Measurements from ENCODE around the gene PALM3.

PALM3 gene

DNA sequence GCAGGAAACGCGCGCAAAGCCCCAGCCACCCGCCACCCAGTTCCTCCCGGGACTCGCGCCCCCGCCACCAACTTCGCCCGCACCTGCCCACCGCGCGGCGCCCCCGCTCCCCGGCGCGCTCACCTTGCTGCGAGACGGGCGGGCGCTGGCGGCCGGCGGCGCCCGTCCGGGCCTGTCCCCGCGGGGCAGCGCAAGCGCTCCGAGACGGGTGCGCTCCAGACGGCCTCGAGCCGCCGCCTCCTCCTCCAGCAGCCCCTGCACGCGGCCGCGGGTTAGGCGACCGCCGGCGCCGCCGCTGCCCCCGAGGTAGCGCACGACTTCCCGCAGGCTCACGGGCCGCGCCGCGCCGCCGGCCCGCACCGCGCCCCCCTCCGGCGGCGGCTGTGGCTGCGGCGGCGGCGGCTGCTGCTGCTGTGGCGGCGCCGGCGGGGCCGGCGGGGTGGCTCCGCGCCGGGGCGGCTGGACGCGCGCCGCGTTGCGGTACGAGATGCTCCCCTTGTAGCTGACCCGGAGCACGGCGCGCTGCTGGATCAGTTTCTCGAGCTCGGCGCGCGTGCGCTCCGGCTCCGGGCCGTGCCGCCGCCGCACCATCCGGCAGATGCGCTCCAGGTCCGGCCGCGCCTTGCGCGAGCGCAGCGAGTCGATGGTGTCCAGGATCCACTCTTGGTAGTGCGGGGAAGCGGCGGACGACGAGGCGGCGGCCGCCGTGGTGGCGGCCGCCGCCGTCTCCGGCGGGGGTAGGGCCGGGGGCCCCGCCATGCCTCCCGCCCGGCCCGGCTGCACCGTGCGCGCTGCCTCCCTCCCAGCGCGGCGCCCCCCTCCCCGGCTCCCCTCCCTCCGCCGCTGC lies 28.0 kb upstream of the PALM3 start:
- DNase-seq = peak; percentile 54

DNA sequence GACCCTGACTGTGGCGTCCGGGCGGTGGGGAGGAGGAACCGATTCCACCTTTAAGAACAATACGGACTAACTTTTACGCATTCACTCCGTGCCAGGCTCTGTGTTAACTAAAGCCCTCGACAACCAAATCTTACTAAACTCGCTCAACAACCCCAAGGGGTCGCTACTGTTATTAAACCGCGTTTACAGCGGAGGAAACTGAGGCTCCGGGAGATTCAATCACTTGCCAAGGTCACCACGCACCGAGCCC lies 27.5 kb upstream of the PALM3 start:
- no peak for DNase-seq

DNA sequence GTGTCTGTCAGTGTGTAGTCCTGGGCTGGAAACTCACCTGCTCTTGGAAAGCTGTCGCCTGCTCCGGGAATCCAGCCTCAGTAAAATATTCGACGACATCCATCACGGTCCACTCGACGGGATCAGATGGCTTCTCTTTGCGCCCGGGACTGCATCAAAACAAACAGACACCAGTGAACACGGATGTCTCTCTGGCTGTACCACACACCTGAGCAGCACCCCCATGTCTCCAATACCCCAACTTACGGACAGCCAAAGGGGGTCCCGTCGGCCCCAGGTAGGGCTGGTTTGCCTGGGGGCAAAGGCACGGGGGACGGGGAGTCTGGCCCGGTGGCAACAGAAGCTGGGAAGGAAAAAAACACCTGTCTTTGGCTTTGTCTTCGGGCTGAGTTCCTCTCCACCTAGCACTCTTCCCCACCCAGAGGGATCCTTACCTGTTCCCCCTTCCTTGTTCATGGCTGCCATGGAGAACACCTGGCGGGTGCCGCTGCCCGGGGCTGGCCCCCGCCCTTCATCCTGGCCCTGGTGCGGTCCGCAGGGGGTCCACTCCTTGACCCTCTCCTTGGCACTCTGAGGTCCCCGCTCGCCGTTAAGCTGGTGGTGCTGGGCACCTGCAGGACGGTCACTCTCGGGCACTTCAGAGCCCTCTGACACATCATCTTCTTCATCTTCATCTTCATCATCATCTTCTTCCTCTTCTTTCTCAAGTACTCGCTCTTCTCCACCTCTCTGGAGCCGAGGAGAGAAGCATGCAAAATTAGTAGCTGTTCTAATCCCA lies 26.9 kb upstream of the PALM3 start:
- no peak for DNase-seq

DNA sequence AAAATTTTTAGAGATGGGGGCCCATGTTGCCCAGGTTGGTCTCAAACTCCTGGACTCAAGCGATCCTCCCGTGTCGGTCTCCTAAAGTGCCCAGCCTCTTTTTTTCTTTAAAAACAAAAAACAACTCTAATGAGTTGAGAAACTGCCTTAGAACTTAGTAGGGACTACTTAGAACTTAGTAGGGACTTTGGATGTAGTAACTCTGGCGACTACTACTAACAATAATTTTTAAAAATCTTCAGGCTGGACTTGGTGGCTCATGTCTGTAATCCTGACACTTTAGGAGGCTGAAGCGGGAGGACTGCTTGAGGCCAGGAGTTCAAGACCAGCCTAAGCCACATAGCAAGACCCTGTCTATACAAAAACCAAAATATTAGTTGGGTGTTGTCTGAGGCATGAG lies 24.2 kb upstream of the PALM3 start:
- DNase-seq = no peak

DNA sequence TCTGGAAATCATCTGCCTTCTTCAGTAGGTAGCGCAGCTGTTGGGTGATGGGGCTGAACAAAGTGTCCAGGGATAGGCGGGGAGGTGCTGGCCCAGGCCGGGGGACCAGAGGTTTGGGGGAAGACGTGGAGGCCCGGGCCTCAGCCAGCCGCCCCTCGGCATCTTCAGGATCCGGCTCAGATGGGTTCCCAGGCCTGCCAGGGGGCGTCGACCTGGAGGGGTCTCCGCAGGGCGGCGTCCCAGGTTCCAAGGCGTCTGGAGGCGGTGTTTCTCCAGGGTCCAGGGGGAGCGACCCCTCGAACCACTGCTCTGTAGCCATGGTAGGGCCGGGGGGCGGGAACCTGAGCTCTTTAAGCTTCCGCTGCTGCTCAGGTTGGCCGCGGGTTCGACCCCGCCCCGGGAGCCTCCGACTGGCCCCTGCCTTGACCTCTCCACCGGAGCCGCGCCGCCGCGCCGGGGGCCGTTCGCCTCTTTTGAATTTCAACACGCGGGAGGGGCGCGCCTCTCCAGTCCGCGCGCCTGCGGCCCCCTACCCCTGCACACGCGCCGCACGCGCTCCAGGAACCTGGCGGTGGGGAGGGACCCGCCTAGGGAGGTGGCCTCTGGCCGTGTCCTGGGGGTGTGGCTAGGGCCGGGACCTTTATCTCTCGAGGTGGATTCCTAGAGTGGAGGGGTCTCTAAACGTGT lies 23.6 kb upstream of the PALM3 start, which contains the start of gene C19orf67:
Gene C19orf67 (minus strand): TSS at position 475 of the 687 bp plus-strand sequence. CDS start 156 bp downstream, at position 319.
- DNase-seq = no peak

DNA sequence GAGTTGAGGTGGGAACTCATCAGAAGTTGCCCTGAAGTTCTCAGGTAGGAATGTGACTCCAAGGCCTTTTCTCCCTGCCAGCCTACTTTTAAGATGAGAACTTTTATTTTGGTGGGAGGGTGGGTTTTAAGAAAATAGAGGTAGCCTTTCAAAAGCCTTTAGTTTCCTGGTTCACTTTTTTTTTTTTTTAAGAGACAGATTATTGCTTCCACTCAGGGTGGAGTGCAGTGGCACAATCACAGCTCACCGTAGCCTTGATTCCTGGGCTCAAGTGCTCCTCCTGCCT lies 20.7 kb upstream of the PALM3 start:
- DNase-seq = no peak

DNA sequence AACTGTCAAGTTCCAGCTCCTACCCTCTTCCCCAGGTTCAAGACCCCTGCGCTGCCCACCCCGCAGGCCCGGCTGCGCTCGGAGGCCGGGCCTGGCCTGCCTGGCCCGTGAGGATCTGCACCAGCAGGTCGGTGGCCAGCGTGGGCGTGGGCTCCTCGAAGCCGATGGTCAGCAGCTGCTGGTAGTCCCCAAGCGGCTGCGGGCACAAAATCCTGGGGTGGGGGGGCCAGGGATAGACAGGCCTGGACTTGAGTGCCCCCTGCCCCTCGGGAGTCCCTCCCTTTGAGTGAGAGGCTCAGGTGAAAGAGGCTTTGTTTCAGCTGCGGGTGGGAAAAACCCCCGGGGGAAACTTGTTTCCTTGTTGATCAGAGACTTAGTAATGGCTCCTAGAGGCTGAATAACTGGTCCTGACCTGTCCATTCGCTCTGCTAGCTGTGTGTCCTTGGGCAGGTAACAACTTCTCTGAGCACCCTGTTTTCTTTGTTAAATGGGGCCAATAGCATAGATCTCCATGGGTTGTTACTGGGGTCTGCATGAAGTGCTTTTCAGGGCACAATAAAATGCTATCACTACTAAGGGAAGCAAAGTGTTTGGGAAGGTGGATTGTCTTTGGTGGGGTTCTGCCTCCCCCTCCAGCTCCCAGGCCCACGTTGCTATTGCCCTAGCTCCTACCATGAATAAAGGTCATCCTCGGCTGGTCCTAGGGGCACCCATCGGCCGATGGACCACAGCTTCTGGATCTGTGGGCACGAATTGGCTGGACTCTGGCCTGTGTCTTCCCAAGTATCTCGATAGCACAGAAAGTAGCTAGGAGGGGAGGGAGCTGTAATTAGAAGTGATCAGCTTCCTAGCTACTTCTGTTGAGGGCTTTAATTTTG lies 20.2 kb upstream of the PALM3 start:
- DNase-seq = peak; percentile 40

DNA sequence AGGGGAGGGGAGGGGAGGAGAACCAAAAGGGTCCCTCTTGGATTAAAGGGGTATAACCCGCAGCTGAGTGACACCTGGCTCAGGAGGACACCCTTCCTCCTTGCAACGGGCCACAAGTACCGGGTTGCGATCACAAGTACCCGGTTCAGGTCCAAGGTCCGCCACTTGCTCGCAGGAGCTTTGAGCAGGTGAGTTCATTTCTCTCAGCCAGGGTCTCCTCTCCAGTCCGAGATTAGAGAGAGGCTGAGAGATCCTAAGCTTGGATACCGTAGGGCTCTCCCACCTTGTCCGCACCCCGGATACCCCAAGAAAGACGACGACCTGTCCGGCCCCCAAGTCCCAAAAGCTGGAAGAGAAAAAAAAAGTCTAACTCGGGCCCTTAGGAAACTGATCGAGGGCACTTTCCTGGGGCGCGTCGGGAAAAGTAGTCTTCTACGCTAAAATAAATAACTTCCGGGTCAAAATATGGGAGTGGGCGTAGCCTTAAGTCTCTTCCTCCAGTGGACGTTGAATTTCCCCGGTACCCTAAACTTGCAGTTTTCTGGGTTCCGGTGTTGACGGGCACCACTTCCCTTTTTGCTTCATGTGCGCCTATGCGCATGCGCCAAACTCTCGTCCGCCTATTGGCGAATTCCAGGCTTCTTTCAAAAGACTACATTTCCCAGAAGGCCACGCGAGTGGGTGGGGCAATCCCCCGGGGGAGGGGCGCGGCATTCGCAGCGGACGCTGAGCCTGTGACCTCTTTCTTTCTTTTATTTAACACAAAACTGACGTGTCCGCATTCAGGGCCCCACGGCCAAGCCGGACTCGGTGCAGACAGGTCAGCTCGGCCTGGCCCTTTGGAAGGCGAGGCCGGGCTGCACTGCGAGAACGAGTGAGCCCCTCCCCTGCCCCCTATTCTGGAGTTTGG lies 19.3 kb upstream of the PALM3 start:
- peak; percentile 99 for DNase-seq

DNA sequence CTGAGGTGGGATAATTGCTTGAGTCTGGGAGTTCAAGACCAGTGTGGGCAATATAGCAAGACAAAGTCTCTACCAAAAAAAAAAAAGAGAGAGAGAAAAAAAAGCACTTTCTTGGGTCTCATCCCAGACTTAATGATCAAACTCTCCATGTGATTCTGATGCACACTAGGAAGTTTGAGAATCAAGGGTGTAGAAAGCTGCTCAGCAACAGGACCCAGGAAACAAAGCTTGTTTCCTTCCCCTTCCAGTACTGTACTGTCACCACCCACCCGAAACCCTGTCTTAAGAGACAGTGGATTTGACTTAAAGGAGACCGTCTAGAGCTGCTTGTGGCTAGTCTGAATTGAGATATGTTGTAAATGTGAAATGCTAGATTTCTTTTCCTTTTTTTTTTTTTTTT lies 16.5 kb upstream of the PALM3 start:
- DNase-seq = no peak

DNA sequence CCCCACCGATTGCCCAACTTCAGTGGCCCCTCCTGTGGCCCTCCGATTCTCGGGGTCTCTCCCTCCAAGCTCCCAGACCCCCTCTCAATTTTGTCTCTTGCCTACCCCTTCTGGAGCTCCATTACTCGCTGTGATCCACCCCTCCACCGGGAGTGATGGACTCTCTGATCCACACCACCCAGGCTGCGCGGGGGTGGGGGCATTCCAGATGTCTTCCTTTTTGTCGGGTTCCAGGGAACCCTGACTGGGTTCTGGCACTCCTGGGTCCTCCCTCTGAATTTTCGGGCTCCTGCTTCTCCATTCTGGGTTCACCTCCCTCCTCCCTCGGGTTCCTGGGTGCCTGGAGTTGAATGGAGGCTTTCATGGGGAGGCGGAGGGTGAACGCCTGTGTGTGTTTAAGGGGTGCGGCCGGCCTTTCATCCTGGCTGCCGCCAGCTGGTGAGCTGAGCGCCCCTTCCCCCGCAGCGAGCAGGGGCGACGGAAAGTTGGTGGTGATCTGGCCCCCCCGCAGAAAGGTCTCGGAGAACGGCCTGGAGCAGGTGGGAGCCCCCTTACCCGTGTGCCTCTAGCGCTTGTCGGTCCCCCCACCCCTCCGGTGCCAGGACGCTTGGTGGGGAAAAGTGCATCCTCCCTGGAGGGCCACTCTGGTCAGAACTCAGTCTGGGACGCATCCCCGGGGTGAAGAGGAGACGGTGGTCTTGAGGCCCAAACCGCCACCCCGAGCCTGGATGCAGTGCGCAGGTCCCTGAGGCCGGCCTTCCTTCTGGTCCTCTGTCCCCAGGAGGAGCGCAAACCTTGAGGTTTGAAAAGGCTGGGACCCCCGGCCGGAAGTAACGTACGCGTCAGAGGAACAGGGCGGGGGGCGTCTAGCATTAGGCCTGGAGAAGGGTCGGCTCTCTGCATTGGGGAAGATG lies 12.3 kb upstream of the PALM3 start:
- no peak for DNase-seq

DNA sequence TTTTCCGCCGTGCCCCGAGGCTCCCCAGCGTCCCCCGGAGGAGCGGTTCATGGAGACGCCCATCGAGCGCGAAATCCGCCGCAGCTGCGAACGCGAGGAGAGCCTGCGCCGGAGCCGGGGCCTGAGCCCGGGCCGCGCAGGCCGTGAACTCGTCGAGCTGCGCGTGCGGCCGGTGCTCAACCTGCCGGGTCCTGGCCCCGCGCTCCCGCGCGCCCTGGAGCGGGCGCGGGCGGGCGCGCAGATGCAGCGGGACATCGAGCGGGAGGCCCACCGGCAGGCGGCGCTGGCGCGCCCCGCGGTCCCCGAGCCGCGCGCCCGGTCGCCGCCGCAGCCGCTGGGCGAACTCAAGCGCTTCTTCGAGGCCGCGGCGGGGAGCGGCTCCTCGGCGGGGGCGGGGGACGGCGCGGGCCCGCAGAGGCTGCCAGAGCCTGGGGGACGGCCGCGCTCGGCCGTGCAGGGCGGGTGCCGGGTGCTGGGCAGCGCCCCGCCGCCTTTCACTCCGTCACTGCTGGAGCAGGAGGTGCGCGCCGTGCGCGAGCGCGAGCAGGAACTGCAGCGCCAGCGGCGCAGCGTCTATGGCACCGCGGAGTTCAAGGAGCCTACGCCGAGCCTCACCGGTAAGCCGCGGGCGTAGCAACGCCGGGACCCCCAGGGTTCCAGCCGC lies 11.5 kb upstream of the PALM3 start:
- DNase-seq = peak; percentile 76

DNA sequence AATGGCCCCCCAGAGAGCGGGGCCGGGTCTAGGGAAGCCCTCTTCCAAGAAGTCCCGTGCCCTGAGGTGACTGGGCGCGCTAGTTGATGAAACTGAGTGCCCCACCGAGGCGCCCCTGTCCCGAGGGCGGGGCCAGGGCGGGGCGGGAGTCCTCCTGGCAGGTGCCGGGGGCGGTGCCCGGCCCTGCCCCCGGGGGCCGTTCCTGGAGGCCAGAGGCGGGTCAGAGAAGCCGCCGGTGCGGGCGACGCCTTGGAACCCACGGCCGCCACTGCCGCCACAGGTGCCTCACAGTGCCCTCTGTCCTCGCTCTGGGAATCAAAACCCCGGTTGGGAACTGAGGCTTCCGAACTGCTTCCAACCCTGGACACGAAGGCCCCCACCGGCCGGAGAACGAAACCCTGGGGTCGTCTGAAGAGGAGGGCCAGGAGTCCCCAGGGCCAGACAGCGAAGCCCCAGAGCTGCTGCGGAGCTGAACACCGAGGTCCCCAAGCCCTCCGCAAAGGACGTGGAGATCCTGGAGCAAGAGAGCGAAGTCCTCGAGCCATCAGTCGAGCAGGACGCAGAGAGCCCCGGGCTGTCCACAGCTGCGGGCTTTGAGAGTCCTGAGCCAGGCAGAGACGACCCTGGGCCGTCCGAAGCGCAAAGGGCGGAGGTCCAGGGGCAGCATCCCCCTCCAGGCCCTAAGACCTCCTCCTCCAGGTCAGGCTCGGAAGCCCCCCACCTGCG lies 10.8 kb upstream of the PALM3 start, which contains the start of gene MISP3:
Gene MISP3 (plus strand): TSS at position 252 of the 726 bp plus-strand sequence. CDS start 524 bp downstream, outside the sequence.
- peak; percentile 40 for DNase-seq

DNA sequence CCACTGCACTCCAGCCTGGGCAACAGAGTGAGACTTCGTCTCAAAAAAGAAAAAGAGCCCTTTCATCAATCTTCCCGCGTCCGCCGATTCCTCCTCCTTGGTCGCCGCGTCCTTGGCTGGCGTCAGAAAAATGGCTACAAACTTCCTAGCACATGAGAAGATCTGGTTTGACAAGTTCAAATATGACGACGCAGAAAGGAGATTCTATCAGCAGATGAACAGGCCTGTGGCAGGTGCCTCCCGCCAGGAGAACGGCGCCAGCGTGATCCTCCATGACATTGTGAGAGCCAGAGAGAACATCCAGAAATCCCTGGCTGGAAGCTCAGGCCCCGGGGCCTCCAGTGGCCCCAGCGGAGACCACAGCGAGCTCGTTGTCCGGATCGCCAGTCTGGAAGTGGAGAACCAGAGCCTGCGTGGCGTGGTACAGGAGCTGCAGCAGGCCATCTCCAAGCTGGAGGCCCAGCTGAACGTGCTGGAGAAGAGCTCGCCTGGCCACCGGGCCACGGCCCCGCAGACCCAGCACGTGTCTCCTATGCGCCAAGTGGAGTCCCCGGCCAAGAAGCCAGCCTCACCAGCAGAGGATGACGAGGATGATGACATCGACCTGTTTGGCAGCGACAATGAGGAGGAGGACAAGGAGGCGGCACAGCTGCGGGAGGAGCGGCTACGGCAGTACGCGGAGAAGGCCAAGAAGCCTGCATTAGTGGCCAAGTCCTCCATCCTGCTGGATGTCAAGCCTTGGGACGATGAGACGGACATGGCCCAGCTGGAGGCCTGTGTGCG lies 8.6 kb upstream of the PALM3 start:
- no peak for DNase-seq

DNA sequence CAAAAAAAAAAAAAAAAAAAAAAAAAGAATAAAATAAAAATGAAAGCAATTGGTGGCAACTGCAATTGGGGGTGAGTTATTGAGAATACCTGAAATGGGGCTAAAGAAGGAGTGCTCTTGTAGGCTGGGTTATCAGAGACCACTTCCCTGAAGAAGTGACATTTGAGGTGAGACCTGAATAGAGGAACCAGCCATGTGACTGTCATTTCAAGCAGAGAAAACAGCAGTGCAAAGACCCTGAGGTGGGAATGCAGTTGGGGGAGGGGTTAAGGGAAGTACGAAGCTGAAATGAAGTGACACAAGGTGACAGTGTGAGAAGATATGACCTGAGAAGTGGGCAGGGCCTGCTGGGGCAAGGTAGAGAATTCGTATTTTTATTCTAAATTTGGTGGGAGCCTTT lies 4.3 kb upstream of the PALM3 start:
- no peak for DNase-seq

DNA sequence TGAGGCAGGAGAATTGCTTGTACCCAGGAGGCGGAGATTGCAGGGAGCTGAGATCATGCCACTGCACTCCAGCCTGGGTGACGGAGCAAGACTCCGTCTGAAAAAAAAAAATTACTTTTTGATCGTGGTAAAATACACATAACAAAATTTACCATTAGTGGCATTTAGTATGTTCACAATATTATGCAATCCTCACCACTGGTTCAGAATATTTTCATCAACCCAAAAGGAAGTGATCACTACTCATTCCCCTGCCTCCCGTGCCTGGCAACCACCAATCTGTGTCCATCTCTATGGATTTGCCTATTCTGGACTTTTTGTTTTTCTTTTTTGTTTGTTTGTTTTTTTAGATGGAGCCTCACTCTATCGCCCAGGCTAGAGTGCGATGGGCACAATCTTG lies 1.2 kb upstream of the PALM3 start:
- DNase-seq = no peak

DNA sequence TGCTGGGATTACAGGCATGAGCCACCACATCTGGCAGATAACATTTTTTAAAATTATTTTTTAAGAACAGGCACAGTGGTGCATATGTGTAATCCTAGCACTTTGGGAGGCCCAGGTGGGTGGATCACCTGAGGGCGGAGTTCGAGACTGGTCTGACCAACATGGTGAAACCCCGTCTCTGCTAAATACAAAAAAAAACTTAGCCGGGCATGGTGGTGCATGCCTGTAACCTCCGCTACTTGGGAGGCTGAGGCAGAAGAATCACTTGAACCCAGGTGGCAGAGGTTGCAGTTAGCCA lies 631 bp upstream of the PALM3 start:
- no peak for DNase-seq

DNA sequence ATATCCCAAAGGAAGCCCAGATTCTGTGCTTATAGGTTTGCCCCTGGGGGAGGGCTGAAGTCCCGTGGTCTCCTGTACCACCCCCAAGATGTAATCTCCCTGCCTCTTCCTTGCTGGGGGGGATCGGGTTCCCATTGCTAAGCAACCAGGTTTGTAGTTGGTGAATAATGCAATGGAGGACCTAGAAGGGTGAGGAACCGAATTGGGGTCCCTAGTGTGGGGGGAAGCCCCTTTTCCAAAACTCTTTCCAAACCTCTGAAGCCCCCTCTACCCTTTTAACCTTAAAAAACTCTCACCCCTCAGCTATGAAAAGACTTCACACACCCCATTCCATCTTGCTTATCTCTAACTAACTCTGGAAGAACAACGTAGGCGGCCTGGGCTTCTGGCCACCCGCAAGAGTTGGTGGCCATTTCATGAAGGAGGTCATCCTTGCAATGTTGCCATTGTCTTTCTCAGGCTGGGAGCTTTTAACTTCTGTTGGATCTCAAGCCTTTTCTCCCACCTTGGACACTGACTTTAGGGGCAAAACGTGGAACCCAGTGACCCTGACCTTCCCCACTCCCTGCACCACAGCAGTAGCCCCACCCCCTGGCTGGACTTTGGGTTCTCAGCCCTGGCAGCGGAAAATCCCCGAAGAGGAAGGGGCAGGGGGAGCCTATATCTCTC lies 661 bp downstream of the PALM3 start:
- no peak for DNase-seq

DNA sequence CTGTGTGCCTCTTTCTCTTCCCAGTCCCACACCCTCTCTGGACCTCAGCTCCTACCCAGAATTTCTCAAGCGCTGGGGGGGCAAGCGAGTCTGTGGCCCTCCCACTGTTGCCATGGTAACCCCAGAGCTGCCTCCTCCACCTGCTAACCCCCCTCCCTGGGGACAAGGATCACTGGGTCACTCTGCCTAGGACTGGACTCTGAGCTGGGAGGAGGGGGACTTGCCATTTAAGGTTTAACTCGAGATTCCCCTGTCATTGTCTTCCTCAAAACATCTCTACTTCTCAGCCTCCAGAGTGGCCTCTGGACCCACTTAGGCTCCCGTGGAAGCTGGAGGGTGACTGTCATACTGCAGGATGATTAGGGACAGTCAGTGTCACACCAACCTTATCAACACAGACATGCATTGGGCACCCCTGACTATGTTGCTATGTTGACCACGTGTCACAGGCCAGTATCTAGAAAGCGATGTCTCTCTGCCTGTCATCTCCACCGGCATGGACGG lies 2.2 kb downstream of the PALM3 start:
- DNase-seq = no peak
